HG02970 (cell line): ENCODE measurements around the gene CHST13.
"Not testable (repeated sequence)": the region's sequence is repeated elsewhere in the genome, so short reads cannot be mapped to it uniquely, and the experiment has no call there.

Experiments used
- ATAC-seq: cut with Tn5 transposase; IDR thresholded peaks from one replicate; pipeline ENCODE4 v1.9.1; 2021; ENCODE audit warnings: mild to moderate bottlenecking, moderate library complexity, moderate number of reproducible peaks; ENCODE audit not compliant: unreplicated experiment, low FRiP score

Gene CHST13

GRCh38 chr3:126524429-126524988 lies 554 bp downstream of the CHST13 start:
- no peak for ATAC-seq

DNA sequence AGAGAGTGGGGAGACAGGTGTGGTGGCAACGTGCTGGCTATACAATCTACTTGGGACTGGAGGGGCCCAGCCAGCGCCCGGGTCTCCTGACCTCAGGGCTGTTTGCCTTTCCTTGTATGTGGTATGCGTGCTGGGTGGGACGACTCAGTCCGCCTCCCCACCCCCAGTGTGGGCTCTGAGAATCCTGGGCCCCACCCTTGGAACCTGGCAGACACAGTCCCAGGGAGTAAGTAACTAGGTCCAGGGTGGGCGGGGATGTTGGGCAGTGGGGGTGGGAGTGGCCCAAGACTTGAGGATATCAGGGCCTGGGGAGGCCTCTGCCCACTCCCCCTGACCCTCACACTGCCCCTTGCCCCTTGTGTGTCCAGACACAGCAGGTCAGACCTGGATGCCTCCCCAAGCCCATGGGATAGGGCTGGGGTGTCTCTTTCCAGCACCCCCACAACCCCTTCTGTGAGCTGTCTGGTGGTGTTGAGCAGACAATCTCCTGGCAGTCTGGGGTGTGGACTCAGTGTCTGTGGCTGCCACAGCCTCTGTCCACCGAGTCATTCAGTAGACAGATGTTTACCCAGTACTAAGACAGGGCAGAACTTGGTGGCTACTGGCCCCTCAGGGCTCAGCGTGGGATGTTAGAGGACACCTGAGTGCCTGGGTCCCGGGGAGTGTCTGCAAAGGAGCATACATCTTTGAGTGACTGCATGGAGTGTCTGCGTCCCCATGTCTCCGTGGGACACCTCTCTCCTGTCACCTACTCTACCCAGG lies 1.3 kb downstream of the CHST13 start:
- ATAC-seq = no peak

GRCh38 chr3:126525853-126526667 lies 2.1 kb downstream of the CHST13 start:
- ATAC-seq = no peak

GRCh38 chr3:126526668-126527005 lies 2.7 kb downstream of the CHST13 start:
- no peak for ATAC-seq

- no peak for ATAC-seq
These were observed 3.1 kb downstream of the CHST13 start for GRCh38 chr3:126527006-126527405.

DNA sequence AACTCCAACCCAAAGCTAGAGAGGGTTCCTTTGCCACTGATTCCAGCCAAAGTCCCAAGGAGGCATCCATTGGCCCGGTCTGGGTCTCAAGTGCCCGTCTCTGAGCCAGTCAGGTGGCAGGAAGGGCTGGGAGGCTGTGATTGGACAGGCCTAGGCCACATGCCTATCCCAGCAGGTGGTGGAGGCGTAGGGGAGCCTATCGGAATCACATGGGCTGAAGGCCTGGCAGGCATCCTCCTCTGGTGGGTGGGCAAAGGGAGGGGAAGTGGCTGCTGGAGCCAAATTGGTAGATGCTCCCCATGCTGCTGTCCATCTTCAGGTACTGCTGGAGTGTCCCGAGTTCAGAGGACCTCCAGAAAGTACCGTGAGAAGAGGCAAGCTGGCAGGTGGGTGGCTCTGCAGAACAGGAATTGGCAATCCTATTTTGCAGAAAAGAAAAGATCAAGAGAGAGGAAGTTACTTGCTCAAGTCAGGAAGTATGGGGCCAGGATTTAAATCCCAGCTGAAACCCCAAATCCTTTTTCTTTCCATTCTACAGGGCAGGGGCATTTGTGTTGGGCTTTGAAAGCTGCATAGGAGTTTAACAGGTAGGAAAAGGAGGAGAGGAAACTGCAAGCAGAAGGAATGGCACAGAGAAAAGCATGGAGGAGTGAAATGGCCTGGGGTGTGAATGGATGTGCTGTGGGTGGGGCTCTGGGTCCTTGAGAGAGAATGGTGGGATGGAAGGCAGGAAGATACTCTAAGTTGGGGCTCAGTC lies 3.7 kb downstream of the CHST13 start:
- no peak for ATAC-seq

- no peak for ATAC-seq
These were observed 4.5 kb downstream of the CHST13 start for GRCh38 chr3:126528419-126528799.

DNA sequence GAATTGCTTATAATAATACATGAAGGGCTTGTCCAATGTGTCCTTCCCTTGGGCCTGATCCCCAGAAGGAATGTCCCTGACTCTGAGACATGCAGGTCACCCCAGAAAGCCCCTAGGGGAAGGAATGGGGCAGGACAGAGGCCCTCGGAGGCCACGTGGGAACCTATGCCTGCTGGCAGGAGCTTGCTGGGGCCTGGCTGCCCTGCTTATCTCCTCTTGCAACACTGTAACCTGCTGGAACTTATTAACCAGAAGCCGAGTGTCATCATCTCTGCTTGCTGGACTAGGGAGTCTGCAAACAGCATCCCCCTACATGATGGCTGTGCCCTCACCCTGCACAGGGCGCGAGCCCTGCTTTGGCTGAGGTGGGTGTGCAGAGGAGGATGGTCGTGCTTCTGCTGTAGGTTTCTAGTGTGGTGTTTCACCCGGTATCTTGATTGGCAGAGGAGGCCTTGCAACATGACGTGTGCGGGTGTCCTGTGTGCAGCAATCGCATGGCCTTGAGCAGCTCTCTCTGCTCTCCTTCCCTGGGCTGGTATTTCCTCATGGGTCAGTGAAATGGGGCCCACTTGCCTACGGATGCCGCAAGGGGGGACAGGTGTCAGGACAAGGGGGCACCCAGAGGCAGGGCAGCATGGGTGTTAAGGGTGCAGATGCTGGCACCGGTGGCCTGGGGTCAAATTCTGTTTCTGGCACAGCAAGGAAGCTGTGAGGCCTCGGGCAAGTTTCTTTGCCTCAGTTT lies 5.0 kb downstream of the CHST13 start:
- ATAC-seq = no peak

GRCh38 chr3:126529585-126530170 lies 5.7 kb downstream of the CHST13 start:
- ATAC-seq = no peak

GRCh38 chr3:126530171-126531050 lies 6.5 kb downstream of the CHST13 start:
- no peak for ATAC-seq

- ATAC-seq = no peak
These were observed 7.0 kb downstream of the CHST13 start for GRCh38 chr3:126531051-126531330.

DNA sequence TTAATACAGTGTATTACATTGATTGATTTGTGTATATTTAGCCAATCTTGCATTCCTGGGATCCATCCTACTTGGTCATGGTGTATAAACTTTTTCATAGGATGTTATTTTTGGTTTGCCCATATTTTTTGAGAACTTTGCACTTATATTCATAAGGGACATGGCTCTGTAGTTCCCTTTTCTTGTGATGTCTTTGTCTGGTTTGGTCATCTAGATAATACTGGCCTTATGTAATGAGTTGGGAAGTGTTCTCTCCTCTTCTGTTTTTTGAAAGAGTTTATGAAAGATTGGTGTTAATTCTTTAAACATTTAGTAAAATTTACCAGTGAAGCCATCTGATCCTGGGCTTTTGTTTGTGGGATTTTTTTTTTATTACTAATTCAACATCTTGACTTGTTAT lies 9.6 kb downstream of the CHST13 start:
- ATAC-seq = no peak

- not testable (repeated sequence) for ATAC-seq
These were observed 10.8 kb downstream of the CHST13 start for GRCh38 chr3:126534716-126535115.

GRCh38 chr3:126535636-126536035 lies 11.7 kb downstream of the CHST13 start:
- ATAC-seq = no peak

- no peak for ATAC-seq
These were observed 12.2 kb downstream of the CHST13 start for GRCh38 chr3:126536126-126536525.

DNA sequence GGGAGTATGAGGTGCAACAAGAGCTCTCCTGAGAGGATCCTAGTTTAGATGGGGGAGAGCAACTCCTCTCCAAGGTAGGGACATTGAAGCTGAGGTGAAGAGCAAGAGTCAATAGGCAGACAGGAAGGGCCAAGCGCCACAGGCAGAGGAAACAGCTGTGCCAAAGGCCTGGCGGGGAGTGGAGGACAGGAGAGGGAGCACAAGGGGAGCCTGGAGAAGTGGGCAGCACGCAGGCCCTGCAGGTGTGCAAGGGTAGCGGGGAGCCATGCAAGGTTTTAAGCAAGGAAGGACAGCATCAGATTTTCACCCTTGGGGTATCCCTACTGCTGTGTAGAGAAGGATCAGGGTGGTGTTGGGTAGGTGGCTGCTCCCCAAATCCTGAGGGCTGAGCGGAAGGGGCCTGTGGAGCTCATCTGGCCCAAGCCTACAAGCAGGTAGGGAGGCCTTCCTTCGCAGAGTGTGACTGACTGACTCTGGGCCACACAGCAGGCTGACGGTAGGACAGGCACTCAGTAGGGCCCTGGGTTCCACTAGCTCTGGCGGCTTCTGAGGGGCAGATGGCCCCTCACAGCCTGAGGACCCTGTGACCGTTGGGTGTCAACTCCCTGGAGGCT lies 13.3 kb downstream of the CHST13 start:
- ATAC-seq = no peak

- ATAC-seq = no peak
These were observed 13.9 kb downstream of the CHST13 start for GRCh38 chr3:126537730-126538281.

DNA sequence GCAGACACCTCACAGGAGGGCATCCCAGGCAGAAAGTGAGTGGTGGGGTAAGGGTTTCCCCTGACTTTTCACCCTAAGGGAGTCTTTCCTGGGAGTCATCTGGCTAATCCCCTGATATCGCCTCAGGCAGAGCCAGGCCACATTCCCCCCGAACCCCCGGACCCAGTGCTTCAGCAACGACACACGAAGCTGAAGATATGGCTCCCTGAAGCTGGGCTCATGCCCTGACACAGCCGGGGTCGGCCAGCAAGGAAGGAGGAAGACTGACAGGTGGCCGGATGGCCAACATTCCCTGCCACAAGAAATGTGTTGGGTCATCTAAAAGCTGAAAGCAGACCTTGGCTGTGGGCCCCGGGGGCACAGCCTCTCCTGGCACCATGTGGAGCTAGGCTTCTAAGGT lies 14.4 kb downstream of the CHST13 start:
- no peak for ATAC-seq
